GM20000 (cell line): ENCODE results near the gene EEF1AKMT2.

Source experiments
- DNase-seq: peaks from one replicate; pipeline ENCODE4 v3.0.0; 2012; ENCODE audit warnings: low spot score
- CTCF ChIP-seq: IDR thresholded peaks from 2 replicates; pipeline ENCODE4 v1.5.1; 2012; ENCODE audit warnings: mild to moderate bottlenecking, control low read depth; ENCODE audit errors: extremely low read depth, missing control alignments

Gene EEF1AKMT2

GRCh38 chr10:124728830-124729661 is 62.6 kb downstream of the EEF1AKMT2 start:
- no peak for TF ChIP-seq CTCF
- DNase-seq: no peak

- DNase-seq: peak; percentile 34
- TF ChIP-seq CTCF: no peak
Measured at GRCh38 chr10:124728071-124728829, 63.4 kb downstream of the EEF1AKMT2 start.

GRCh38 chr10:124727361-124727960 is 64.2 kb downstream of the EEF1AKMT2 start:
- TF ChIP-seq CTCF: no peak
- no peak for DNase-seq

- no peak for DNase-seq
- no peak for TF ChIP-seq CTCF
Measured at GRCh38 chr10:124725791-124726190, 65.9 kb downstream of the EEF1AKMT2 start.

GRCh38 chr10:124725171-124725631 is 66.5 kb downstream of the EEF1AKMT2 start:
- DNase-seq: no peak
- TF ChIP-seq CTCF: no peak

- no peak for TF ChIP-seq CTCF
Measured at GRCh38 chr10:124724279-124725027, 67.2 kb downstream of the EEF1AKMT2 start.

More at GRCh38 chr10:124724279-124725027, 67.2 kb downstream of the EEF1AKMT2 start:
- no peak for DNase-seq
